ENCODE measurements around the gene SMARCA2. TPM values are rescaled to one million over a fixed set of nuclear protein-coding genes. Genes with fewer than 3 reads are reported as not detected.

The SMARCA2 gene
- polyA plus RNA-seq, 1 donor from 2014 or later: 150 TPM

- Histone ChIP-seq H3K4me2 (ENCODE audit: low read length) (no peak overlapping the region), H4K20me1 (ENCODE audit: insufficient read depth) (no peaks in the 10 kb centered on the region), H3F3A (ENCODE audit: insufficient read depth, low read length, poor library complexity, severe bottlenecking) (no peaks in the 10 kb centered on the region), H3K27me3 (ENCODE audit: insufficient read depth, low read depth, low read length) (no peaks in the 10 kb centered on the region), H3K9me3 (ENCODE audit: low read length) (no peaks in the 10 kb centered on the region), H3K9ac (ENCODE audit: low read length) (no peak overlapping the region), H3K79me2 (replicated peaks; ENCODE audit: insufficient read depth, low read length) (no peaks in the 10 kb centered on the region), H3K27ac (ENCODE audit: low read length) (no peak overlapping the region), H3K36me3 (ENCODE audit: insufficient read depth, low read length) (no peaks in the 10 kb centered on the region), H3K9me2 (ENCODE audit: insufficient read depth, low read length) (no peaks in the 10 kb centered on the region), H3K4me3 (ENCODE audit: low read length) (no peak overlapping the region), H2AFZ (ENCODE audit: low read depth, low read length) (no peak overlapping the region)
- TF ChIP-seq REST (IDR thresholded peaks at IDR 0.05; ENCODE audit: borderline replicate concordance) (no peak), MXI1 (conservative IDR thresholded peaks at IDR 0.05; ENCODE audit: poor library complexity, severe bottlenecking) (no peak), CTCF (IDR thresholded peaks at IDR 0.05; ENCODE audit: poor library complexity, severe bottlenecking) (no peak), EZH2 (IDR thresholded peaks at IDR 0.05; ENCODE audit: borderline replicate concordance, insufficient read depth, low read length, poor library complexity, severe bottlenecking) (no peak)
Observed at GRCh38 chr9:2196757-2197156, 181.6 kb downstream of the SMARCA2 start.

GRCh38 chr9:2198956-2199635 is 183.9 kb downstream of the SMARCA2 start:
- Histone ChIP-seq H3K27me3 (ENCODE audit: insufficient read depth, low read depth, low read length) (no peaks in the 10 kb centered on the region), H3F3A (ENCODE audit: insufficient read depth, low read length, poor library complexity, severe bottlenecking) (no peaks in the 10 kb centered on the region), H3K36me3 (ENCODE audit: insufficient read depth, low read length) (no peaks in the 10 kb centered on the region), H3K4me2 (ENCODE audit: low read length) (no peak overlapping the region), H3K79me2 (replicated peaks; ENCODE audit: insufficient read depth, low read length) (no peaks in the 10 kb centered on the region), H2AFZ (ENCODE audit: low read depth, low read length) (no peak overlapping the region), H3K9me2 (ENCODE audit: insufficient read depth, low read length) (no peaks in the 10 kb centered on the region), H3K4me3 (ENCODE audit: low read length) (no peak overlapping the region), H3K9me3 (ENCODE audit: low read length) (no peaks in the 10 kb centered on the region), H4K20me1 (ENCODE audit: insufficient read depth) (no peaks in the 10 kb centered on the region), H3K9ac (ENCODE audit: low read length) (no peak overlapping the region), H3K27ac (ENCODE audit: low read length) (no peak overlapping the region)
- TF ChIP-seq TAF1 (IDR thresholded peaks at IDR 0.05; ENCODE audit: low read depth): no peak
- TF ChIP-seq RAD21 (conservative IDR thresholded peaks at IDR 0.05): no peak
- TF ChIP-seq MXI1 (conservative IDR thresholded peaks at IDR 0.05; ENCODE audit: poor library complexity, severe bottlenecking): no peak
- no peak for TF ChIP-seq POLR2AphosphoS5 (IDR thresholded peaks at IDR 0.05)
- no peak for TF ChIP-seq REST (IDR thresholded peaks at IDR 0.05; ENCODE audit: borderline replicate concordance)
